K562 (cell line): ENCODE data around the gene PSMA2. TPM values are rescaled to one million over a fixed set of nuclear protein-coding genes. Genes with fewer than 3 reads are reported as not detected.

ENCODE experiments used
- ARNT ChIP-seq, 2 experiments: fragments of 450-650 bp; IDR thresholded peaks; 2 replicates each; pipeline ENCODE4 v1.6.1; 2016; ENCODE audit warnings: mild to moderate bottlenecking in 1 of 2
- ATF7 ChIP-seq: fragments of 450-650 bp; IDR thresholded peaks from 2 replicates; pipeline ENCODE4 v1.7.1; 2014; ENCODE audit warnings: mild to moderate bottlenecking, moderate library complexity
- BHLHE40 ChIP-seq: IDR thresholded peaks from 2 replicates; pipeline ENCODE4 v1.6.1; 2011; ENCODE audit warnings: low read length, improper control_type of control experiment
- DPF2 ChIP-seq: fragments of 450-650 bp; IDR thresholded peaks from 2 replicates; pipeline ENCODE4 v1.6.1; 2016
- GTF2E2 ChIP-seq: fragments of 200-800 bp; sonication (Bioruptor generic); IDR thresholded peaks from 2 replicates; pipeline ENCODE4 v1.6.1; 2016; ENCODE audit warnings: missing genetic modification characterization, missing compliant biosample characterization
- HNRNPH1 ChIP-seq: fragments of 200-400 bp; formaldehyde crosslinking; optimal IDR thresholded peaks from 2 replicates; pipeline ENCODE3; 2017; ENCODE audit warnings: low read depth, mild to moderate bottlenecking, low read length, moderate library complexity
- JUN ChIP-seq, 2 experiments: sonication (generic) in 1 of 2; formaldehyde crosslinking in 1 of 2; IDR thresholded peaks; 2 replicates each; pipeline versions ENCODE4 v1.6.1 to v1.8.0; 2012 to 2022; ENCODE audit warnings: borderline replicate concordance in 2 of 2, mild to moderate bottlenecking in 2 of 2, improper control_type of control experiment in 1 of 2, low read depth in 1 of 2, low read length in 1 of 2, missing genetic modification reagents in 1 of 2
- KLF6 ChIP-seq: fragments of 250-450 bp; sonication (Bioruptor Pico); IDR thresholded peaks from 2 replicates; pipeline ENCODE4 v1.4.0; 2020; ENCODE audit warnings: mild to moderate bottlenecking, moderate library complexity, borderline replicate concordance
- LEF1 ChIP-seq: fragments of 450-650 bp; IDR thresholded peaks from 2 replicates; pipeline ENCODE4 v1.6.1; 2016; ENCODE audit warnings: mild to moderate bottlenecking
- MAFF ChIP-seq: IDR thresholded peaks from 2 replicates; pipeline ENCODE4 v1.6.1; 2012; ENCODE audit warnings: low read length, improper control_type of control experiment
- MCM2 ChIP-seq: fragments of 450-650 bp; IDR thresholded peaks from 2 replicates; pipeline ENCODE4 v1.6.1; 2017; ENCODE audit warnings: low read depth, mild to moderate bottlenecking
- POLR2AphosphoS5 ChIP-seq: IDR thresholded peaks from 2 replicates; pipeline ENCODE4 v1.6.1; 2011; ENCODE audit warnings: mild to moderate bottlenecking, low read depth, low read length, moderate library complexity; ENCODE audit not compliant: control insufficient read depth, insufficient read depth
- POLR2G ChIP-seq: fragments of 200-400 bp; formaldehyde crosslinking; IDR thresholded peaks from 2 replicates; pipeline ENCODE4 v1.6.1; 2017; ENCODE audit warnings: low read depth, mild to moderate bottlenecking, antibody characterized with exemption, low read length, moderate library complexity
- RHOXF2B ChIP-seq: fragments of 250-450 bp; sonication (Bioruptor Pico); conservative IDR thresholded peaks from 2 replicates; pipeline ENCODE4 v1.5.1; 2021
- SMAD2 ChIP-seq: fragments of 150-350 bp; IDR thresholded peaks from 2 replicates; pipeline ENCODE4 v1.6.1; 2014; ENCODE audit warnings: low read depth, mild to moderate bottlenecking, low read length
- TARDBP ChIP-seq: fragments of 450-650 bp; IDR thresholded peaks from 2 replicates; pipeline ENCODE4 v1.6.1; 2016
- TCF7L2 ChIP-seq: fragments of 150-350 bp; IDR thresholded peaks from 2 replicates; pipeline ENCODE4 v1.6.1; 2016; ENCODE audit warnings: low read depth, mild to moderate bottlenecking, low read length, moderate library complexity
- XRCC5 ChIP-seq: fragments of 200-400 bp; formaldehyde crosslinking; IDR thresholded peaks from 2 replicates; pipeline ENCODE4 v1.6.1; 2017; ENCODE audit warnings: low read depth, mild to moderate bottlenecking, low read length
- ZFP36 ChIP-seq: fragments of 150-350 bp; IDR thresholded peaks from 2 replicates; pipeline ENCODE4 v1.6.1; 2018; ENCODE audit warnings: low read length, low read depth; ENCODE audit not compliant: partially characterized antibody
- ZFX ChIP-seq: sonication (generic); formaldehyde crosslinking; IDR thresholded peaks from 2 replicates; pipeline ENCODE4 v1.8.0; 2022; ENCODE audit warnings: mild to moderate bottlenecking, missing genetic modification reagents, moderate library complexity
- ZNF184 ChIP-seq: sonication (generic); formaldehyde crosslinking; IDR thresholded peaks from 2 replicates; pipeline ENCODE4 v1.5.0; 2020; ENCODE audit warnings: missing genetic modification reagents
- ZNF197 ChIP-seq: fragments of 200-800 bp; sonication (Bioruptor generic); IDR thresholded peaks from 2 replicates; pipeline ENCODE4 v1.6.1; 2016; ENCODE audit warnings: low read depth, missing genetic modification characterization, missing compliant biosample characterization
- ZNF354B ChIP-seq: fragments of 250-450 bp; sonication (Bioruptor Pico); IDR thresholded peaks from 2 replicates; pipeline ENCODE4 v1.4.0; 2020
- ZNF384 ChIP-seq: IDR thresholded peaks from 2 replicates; pipeline ENCODE4 v1.6.1; 2012; ENCODE audit warnings: low read depth, low read length, improper control_type of control experiment
- ZNF431 ChIP-seq: sonication (generic); formaldehyde crosslinking; IDR thresholded peaks from 2 replicates; pipeline ENCODE4 v1.8.0; 2022; ENCODE audit warnings: mild to moderate bottlenecking, missing genetic modification reagents
- ZNF699 ChIP-seq: fragments of 250-450 bp; sonication (Bioruptor Pico); IDR thresholded peaks from 2 replicates; pipeline ENCODE4 v1.8.0; 2021; ENCODE audit warnings: mild to moderate bottlenecking, moderate library complexity; ENCODE audit not compliant: insufficient replicate concordance
- polyA plus RNA-seq, 8 experiments: library from polyadenylated mRNA; depleted of rRNA in 4 of 8; stranded (reverse) in 5 of 8; unstranded in 3 of 8; fragments of >200 nt; fragmentation: Nextera tagmentation in 2 of 8; fragmentation: Illumina TruSeq in 1 of 8; extraction: Ambion mirVana in 2 of 8; extraction: Trizol in 1 of 8; gene quantifications; 2 replicates each; pipeline versions ENCODE4 v1.2.1 to v1.2.3, GENCODE V29; 2011 to 2014; ENCODE audit warnings: inconsistent platforms in 1 of 8, missing spikeins in 1 of 8
- total RNA-seq, 7 experiments: library from RNA; depleted of rRNA in 6 of 7; stranded (reverse); fragments of >200 nt in 6 of 7; fragmentation: Illumina TruSeq in 2 of 7; extraction: Trizol in 2 of 7; gene quantifications; 2 replicates each; pipeline versions ENCODE4 v1.2.1 to v1.2.3, GENCODE V29; 2011 to 2021; ENCODE audit warnings: low replicate concordance in 1 of 7
- TF ChIP-seq, protein P1 (sequence below), 2 experiments: fragments of 450-650 bp; IDR thresholded peaks; 2 replicates each; pipeline ENCODE4 v1.6.1; 2018; ENCODE audit warnings: mild to moderate bottlenecking in 2 of 2, low read depth in 1 of 2; ENCODE audit not compliant: partially characterized antibody in 2 of 2

The PSMA2 gene
- total and polyA plus RNA-seq, 9 of the 15 experiments (the other 6 are each of a cell fraction or from before 2014, with no cell fraction given) = 91.7 to 1,070 (median 213) TPM

GRCh38 chr7:42931834-42932651 is at the start of gene PSMA2, which contains the start of gene MRPL32 (continued):
- TF ChIP-seq, protein P1, sequence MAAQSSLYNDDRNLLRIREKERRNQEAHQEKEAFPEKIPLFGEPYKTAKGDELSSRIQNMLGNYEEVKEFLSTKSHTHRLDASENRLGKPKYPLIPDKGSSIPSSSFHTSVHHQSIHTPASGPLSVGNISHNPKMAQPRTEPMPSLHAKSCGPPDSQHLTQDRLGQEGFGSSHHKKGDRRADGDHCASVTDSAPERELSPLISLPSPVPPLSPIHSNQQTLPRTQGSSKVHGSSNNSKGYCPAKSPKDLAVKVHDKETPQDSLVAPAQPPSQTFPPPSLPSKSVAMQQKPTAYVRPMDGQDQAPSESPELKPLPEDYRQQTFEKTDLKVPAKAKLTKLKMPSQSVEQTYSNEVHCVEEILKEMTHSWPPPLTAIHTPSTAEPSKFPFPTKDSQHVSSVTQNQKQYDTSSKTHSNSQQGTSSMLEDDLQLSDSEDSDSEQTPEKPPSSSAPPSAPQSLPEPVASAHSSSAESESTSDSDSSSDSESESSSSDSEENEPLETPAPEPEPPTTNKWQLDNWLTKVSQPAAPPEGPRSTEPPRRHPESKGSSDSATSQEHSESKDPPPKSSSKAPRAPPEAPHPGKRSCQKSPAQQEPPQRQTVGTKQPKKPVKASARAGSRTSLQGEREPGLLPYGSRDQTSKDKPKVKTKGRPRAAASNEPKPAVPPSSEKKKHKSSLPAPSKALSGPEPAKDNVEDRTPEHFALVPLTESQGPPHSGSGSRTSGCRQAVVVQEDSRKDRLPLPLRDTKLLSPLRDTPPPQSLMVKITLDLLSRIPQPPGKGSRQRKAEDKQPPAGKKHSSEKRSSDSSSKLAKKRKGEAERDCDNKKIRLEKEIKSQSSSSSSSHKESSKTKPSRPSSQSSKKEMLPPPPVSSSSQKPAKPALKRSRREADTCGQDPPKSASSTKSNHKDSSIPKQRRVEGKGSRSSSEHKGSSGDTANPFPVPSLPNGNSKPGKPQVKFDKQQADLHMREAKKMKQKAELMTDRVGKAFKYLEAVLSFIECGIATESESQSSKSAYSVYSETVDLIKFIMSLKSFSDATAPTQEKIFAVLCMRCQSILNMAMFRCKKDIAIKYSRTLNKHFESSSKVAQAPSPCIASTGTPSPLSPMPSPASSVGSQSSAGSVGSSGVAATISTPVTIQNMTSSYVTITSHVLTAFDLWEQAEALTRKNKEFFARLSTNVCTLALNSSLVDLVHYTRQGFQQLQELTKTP (IDR thresholded peaks at IDR 0.05; ENCODE audit: low read depth in 1 of 2, partially characterized antibody in 2 of 2) = peak in 1 of 2 experiments; percentile 86
- peak; percentile 76; the same call in 1 of the 2 replicates for TF ChIP-seq POLR2AphosphoS5
- no peak for TF ChIP-seq ZNF699
- TF ChIP-seq ZNF384 = no peak
- no peak for TF ChIP-seq HNRNPH1
- TF ChIP-seq ARNT (IDR thresholded peaks at IDR 0.05) = no peak
- peak; percentile 72; the same call in 1 of the 2 replicates for TF ChIP-seq GTF2E2 (tag)
- no peak for TF ChIP-seq SMAD2
- 0 out of 2 replicates have a peak, but pooled peaks have one; percentile 23 for TF ChIP-seq BHLHE40
- TF ChIP-seq RHOXF2B (CRISPR knock-in tag) = no peak
- no peak for TF ChIP-seq DPF2
- no peak for TF ChIP-seq MCM2
- TF ChIP-seq POLR2G = peak; percentile 96
- peak; percentile 66 for TF ChIP-seq ZFX (CRISPR knock-in tag)
- TF ChIP-seq KLF6 (CRISPR knock-in tag) = no peak
- TF ChIP-seq ZNF354B (CRISPR knock-in tag) = no peak
- TF ChIP-seq TCF7L2 = no peak
- TF ChIP-seq TARDBP = no peak
- TF ChIP-seq JUN (IDR thresholded peaks at IDR 0.05; ENCODE audit: borderline replicate concordance, low read depth, low read length) = peak; percentile 40; the same call in 1 of the 2 replicates
- no peak; the same call in 1 of the 2 replicates for TF ChIP-seq JUN (CRISPR knock-in tag; IDR thresholded peaks at IDR 0.05; ENCODE audit: borderline replicate concordance)
- no peak for TF ChIP-seq LEF1
- no peak for TF ChIP-seq ZNF197
- TF ChIP-seq ZFP36 = no peak
- TF ChIP-seq ZNF431 = no peak
- TF ChIP-seq MAFF = no peak
- TF ChIP-seq ZNF184 (CRISPR knock-in tag) = no peak
- peak; percentile 42; the same call in 1 of the 2 replicates for TF ChIP-seq ATF7
- peak; percentile 50; the same call in 1 of the 2 replicates for TF ChIP-seq XRCC5
